Mesothelial cell of epicardium (in vitro differentiated cells): ENCODE results near the gene TSC1. TPM values are rescaled to one million over a fixed set of nuclear protein-coding genes. Genes with fewer than 3 reads are reported as not detected.

Source experiments
- DNase-seq, 2 experiments: peaks; one replicate each; pipeline ENCODE4 v3.0.0; 2021; ENCODE audit warnings: low spot score in 2 of 2; ENCODE audit not compliant: unreplicated experiment in 2 of 2
- H3K27ac Mint-ChIP-seq: 2 replicates; pipeline ENCODE4 v1.8.0; 2021; ENCODE audit warnings: mixed read lengths
- H3K27me3 Mint-ChIP-seq: 2 replicates; pipeline ENCODE4 v1.8.0; 2021; ENCODE audit warnings: low read depth, mixed read lengths
- H3K36me3 Mint-ChIP-seq: 2 replicates; pipeline ENCODE4 v1.8.0; 2021; ENCODE audit warnings: mixed read lengths
- H3K4me1 Mint-ChIP-seq: 2 replicates; pipeline ENCODE4 v1.8.0; 2021; ENCODE audit warnings: mixed read lengths
- H3K4me3 Mint-ChIP-seq: 2 replicates; pipeline ENCODE4 v1.8.0; 2021; ENCODE audit warnings: mild to moderate bottlenecking, moderate library complexity, mixed read lengths
- H3K9me3 Mint-ChIP-seq: 2 replicates; pipeline ENCODE4 v1.8.0; 2021; ENCODE audit warnings: mixed read lengths
- total RNA-seq: library from RNA; stranded (reverse); gene quantifications from 3 replicates; pipeline ENCODE4 v1.2.1, GENCODE V29; 2021
- TF ChIP-seq, protein P1 (sequence below): fragments of 200-600 bp; sonication (generic); IDR thresholded peaks from one replicate; pipeline ENCODE4 v1.5.0; 2021; ENCODE audit warnings: antibody characterized with exemption; ENCODE audit not compliant: unreplicated experiment

TSC1 gene
- total RNA-seq, 1 donor from 2014 or later: 68.5 TPM

- TF ChIP-seq, protein P1, sequence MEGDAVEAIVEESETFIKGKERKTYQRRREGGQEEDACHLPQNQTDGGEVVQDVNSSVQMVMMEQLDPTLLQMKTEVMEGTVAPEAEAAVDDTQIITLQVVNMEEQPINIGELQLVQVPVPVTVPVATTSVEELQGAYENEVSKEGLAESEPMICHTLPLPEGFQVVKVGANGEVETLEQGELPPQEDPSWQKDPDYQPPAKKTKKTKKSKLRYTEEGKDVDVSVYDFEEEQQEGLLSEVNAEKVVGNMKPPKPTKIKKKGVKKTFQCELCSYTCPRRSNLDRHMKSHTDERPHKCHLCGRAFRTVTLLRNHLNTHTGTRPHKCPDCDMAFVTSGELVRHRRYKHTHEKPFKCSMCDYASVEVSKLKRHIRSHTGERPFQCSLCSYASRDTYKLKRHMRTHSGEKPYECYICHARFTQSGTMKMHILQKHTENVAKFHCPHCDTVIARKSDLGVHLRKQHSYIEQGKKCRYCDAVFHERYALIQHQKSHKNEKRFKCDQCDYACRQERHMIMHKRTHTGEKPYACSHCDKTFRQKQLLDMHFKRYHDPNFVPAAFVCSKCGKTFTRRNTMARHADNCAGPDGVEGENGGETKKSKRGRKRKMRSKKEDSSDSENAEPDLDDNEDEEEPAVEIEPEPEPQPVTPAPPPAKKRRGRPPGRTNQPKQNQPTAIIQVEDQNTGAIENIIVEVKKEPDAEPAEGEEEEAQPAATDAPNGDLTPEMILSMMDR: no peak
- Mint-ChIP-seq H3K36me3 (no peaks in the 10 kb centered on the region), H3K9me3 (no peaks in the 10 kb centered on the region), H3K4me3 (peak within 1 kb of the TSS; percentile 74), H3K4me1 (peaks cover 2% of the 10 kb centered on the region), H3K27me3 (peaks cover 5% of the 10 kb centered on the region), H3K27ac (peak within 1 kb of the TSS; percentile 72)
- peak; percentile 43 to 59 for DNase-seq
These were observed 65.5 kb downstream of the TSC1 start, which contains the start of gene SPACA9 for GRCh38 chr9:132878695-132879456. Gene SPACA9, plus strand, starts transcription at chr9:132878898. Its CDS starts 5,050 bp downstream, at chr9:132883948.

GRCh38 chr9:132877824-132878694 is 66.4 kb downstream of the TSC1 start, which contains the start of gene AK8:
Gene AK8, minus strand, starts transcription at chr9:132878284. Its CDS starts 29 bp downstream, at chr9:132878255.
- peaks cover 2% of the 10 kb centered on the region for H3K4me1 Mint-ChIP-seq
- H3K27ac Mint-ChIP-seq: peak within 1 kb of the TSS; percentile 72
- no peaks in the 10 kb centered on the region for H3K36me3 Mint-ChIP-seq
- H3K27me3 Mint-ChIP-seq: peaks cover 5% of the 10 kb centered on the region
- DNase-seq: peak; percentile 71 to 86
- H3K4me3 Mint-ChIP-seq: peak within 1 kb of the TSS; percentile 74
- TF ChIP-seq, protein P1: no peak
- H3K9me3 Mint-ChIP-seq: no peaks in the 10 kb centered on the region

- Mint-ChIP-seq H3K4me3 (peak overlapping the region; percentile 67), H3K27me3 (peaks cover 5% of the 10 kb centered on the region), H3K36me3 (no peaks in the 10 kb centered on the region), H3K9me3 (no peaks in the 10 kb centered on the region), H3K27ac (no peak overlapping the region), H3K4me1 (peaks cover 2% of the 10 kb centered on the region)
- TF ChIP-seq, protein P1: no peak
- no peak for DNase-seq
These were observed 67.0 kb downstream of the TSC1 start for GRCh38 chr9:132877458-132877823.

DNA sequence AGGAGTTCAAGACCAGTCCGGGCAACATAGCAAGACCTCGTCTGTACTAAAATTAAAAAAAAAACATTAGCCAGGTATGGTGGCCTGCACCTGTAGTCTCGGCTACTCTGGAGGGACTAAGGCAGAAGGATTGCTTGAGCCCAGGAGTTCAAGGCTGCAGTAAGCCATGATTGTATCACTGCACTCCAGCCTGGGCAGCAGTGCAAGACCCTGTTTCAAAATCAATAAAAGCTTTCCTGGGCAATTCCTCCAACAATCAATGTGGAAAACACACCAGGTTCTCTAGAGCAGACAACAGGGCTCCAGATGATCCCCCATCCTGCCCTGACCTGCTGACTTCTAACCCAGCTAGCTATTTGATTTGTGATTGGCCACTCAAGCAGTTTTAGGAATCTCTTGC is 67.6 kb downstream of the TSC1 start:
- Mint-ChIP-seq H3K27me3 (peaks cover 5% of the 10 kb centered on the region), H3K27ac (no peak overlapping the region), H3K4me3 (peak overlapping the region; percentile 67), H3K36me3 (no peaks in the 10 kb centered on the region), H3K4me1 (peaks cover 2% of the 10 kb centered on the region), H3K9me3 (no peaks in the 10 kb centered on the region)
- DNase-seq: no peak
- TF ChIP-seq, protein P1: no peak

DNA sequence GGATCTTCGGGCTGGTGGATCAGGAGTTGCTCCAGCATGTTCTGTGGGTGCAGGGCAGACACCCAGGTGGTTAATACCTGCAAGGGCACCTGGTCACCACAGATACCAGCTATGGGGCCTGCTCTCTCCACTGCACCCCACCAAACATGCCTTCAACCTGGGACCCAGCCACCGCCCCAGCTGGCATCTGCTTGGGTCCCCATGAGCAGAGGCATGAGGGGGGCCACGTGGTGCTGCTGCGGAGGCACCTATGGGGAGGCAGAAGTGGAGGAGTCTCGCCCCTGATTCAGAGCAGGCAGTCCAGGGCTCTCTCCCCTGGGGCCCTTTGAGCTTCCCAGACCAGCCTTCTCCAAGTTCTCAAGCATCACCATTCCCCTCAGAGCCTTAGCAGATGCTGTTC is 69.3 kb downstream of the TSC1 start:
- DNase-seq: no peak
- Mint-ChIP-seq H3K27me3 (peaks cover 5% of the 10 kb centered on the region), H3K9me3 (no peaks in the 10 kb centered on the region), H3K4me1 (peaks cover 3% of the 10 kb centered on the region), H3K4me3 (no peak overlapping the region), H3K27ac (no peak overlapping the region), H3K36me3 (no peaks in the 10 kb centered on the region)
- TF ChIP-seq, protein P1: no peak
